ENCODE results near the gene MARK1.

Gene MARK1

DNA sequence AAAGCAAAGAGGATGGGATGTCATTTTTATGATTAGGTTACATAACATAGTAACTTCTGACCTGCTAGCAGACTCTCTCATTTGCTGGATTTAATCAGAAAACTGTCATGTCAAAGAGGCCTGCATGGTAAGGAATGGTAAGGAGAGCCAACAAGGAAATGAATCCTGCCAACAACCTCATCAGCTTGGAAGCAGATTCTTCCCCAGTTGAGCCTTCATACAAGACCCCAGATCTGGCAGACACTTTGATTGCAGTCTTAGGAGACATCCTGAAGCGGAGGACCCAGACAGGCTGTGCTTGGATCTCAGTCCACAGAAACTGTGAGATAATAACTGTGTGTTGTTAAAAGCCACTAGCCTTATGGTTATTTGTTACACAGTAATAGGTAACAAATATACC is 27.6 kb upstream of the MARK1 start:
- no peak for TF ChIP-seq ZNF169 (tag by site-specific recombination; IDR thresholded peaks at IDR 0.05)
- no peak for TF ChIP-seq PRDM10 (tag by site-specific recombination; IDR thresholded peaks at IDR 0.05)
- TF ChIP-seq ZNF18 (tag by site-specific recombination; IDR thresholded peaks at IDR 0.05) = no peak
- TF ChIP-seq GLI2 (tag by site-specific recombination; IDR thresholded peaks at IDR 0.05; ENCODE audit: borderline replicate concordance, low read depth) = no peak
- no peak for TF ChIP-seq ZNF626 (tag by site-specific recombination; IDR thresholded peaks at IDR 0.05)
- ChIA-PET POLR2A (no interaction called here), CTCF (no interaction called here)
- Histone ChIP-seq H3K4me3 (ENCODE audit: low read depth, low read length) (no peak overlapping the region), H3K27ac (ENCODE audit: extremely low read depth, low read depth, low read length) (no peak overlapping the region), H3K4me1 (ENCODE audit: control insufficient read depth, insufficient read depth, low read length) (no peaks in the 10 kb centered on the region), H3K9me3 (ENCODE audit: control insufficient read depth, insufficient read depth, low read depth, low read length) (no peaks in the 10 kb centered on the region), H3K36me3 (ENCODE audit: control insufficient read depth in 2 of 2, insufficient read depth in 1 of 2, low read length in 2 of 2) (no peaks in the 10 kb centered on the region)

DNA sequence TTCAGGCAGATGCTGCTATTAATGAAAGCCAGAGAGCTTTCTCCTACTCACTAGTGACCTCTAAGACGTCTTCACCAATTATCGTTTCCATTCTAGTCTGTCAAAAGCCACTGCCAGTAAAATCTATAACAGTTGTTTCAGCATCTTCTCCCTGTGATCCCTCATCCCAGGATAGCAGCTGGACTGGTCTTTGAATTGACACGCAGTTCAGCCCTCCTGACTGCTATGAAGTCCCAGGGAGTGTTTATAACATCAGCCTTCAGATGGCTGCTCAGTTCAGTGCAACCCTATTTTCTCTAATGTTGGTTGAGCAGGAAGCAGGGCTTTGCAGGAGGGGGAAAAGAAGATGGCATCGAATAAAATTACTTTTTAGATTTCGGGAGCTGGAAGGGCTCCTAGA is 23.6 kb upstream of the MARK1 start:
- POLR2A ChIA-PET = no interaction called here
- CTCF ChIA-PET = interaction anchor here (0.7 kb wide), 1 partner anchor 21 kb away, joined by 4 read pairs; no protein-coding TSS in a partner anchor

DNA sequence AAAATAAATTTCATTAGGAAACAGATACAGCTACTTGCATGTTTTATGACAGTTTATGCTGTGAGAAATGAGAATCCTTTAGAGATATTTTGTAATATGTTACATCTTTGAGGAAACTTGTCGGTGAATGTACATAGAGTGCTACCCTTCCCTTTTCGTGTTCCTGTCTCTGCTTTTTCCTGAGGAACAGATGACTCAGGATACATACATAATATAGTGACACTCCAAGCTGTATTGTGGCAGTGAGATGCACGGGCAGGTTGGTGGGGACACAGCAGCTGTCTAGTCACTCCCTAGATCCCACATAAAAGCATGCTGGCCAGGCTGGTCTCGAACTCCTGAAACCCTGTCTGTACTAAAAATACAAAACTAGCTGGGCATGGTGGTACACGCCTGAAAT is 20.9 kb upstream of the MARK1 start:
- Histone ChIP-seq H3K9me3 (ENCODE audit: control insufficient read depth, insufficient read depth, low read depth, low read length) (no peaks in the 10 kb centered on the region), H3K27ac (ENCODE audit: extremely low read depth, low read depth, low read length) (no peak overlapping the region), H3K36me3 (ENCODE audit: control insufficient read depth in 2 of 2, insufficient read depth in 1 of 2, low read length in 2 of 2) (no peaks in the 10 kb centered on the region), H3K4me3 (ENCODE audit: low read depth, low read length) (no peak overlapping the region), H3K4me1 (ENCODE audit: control insufficient read depth, insufficient read depth, low read length) (no peaks in the 10 kb centered on the region)
- TF ChIP-seq ZNF184 (tag by site-specific recombination; IDR thresholded peaks at IDR 0.05) (no peak), ZNF404 (tag by site-specific recombination; IDR thresholded peaks at IDR 0.05) (no peak), GLIS2 (tag by site-specific recombination; IDR thresholded peaks at IDR 0.05) (no peak), ZIC2 (tag by site-specific recombination; IDR thresholded peaks at IDR 0.05) (no peak)
- TF ChIP-seq, protein P1, sequence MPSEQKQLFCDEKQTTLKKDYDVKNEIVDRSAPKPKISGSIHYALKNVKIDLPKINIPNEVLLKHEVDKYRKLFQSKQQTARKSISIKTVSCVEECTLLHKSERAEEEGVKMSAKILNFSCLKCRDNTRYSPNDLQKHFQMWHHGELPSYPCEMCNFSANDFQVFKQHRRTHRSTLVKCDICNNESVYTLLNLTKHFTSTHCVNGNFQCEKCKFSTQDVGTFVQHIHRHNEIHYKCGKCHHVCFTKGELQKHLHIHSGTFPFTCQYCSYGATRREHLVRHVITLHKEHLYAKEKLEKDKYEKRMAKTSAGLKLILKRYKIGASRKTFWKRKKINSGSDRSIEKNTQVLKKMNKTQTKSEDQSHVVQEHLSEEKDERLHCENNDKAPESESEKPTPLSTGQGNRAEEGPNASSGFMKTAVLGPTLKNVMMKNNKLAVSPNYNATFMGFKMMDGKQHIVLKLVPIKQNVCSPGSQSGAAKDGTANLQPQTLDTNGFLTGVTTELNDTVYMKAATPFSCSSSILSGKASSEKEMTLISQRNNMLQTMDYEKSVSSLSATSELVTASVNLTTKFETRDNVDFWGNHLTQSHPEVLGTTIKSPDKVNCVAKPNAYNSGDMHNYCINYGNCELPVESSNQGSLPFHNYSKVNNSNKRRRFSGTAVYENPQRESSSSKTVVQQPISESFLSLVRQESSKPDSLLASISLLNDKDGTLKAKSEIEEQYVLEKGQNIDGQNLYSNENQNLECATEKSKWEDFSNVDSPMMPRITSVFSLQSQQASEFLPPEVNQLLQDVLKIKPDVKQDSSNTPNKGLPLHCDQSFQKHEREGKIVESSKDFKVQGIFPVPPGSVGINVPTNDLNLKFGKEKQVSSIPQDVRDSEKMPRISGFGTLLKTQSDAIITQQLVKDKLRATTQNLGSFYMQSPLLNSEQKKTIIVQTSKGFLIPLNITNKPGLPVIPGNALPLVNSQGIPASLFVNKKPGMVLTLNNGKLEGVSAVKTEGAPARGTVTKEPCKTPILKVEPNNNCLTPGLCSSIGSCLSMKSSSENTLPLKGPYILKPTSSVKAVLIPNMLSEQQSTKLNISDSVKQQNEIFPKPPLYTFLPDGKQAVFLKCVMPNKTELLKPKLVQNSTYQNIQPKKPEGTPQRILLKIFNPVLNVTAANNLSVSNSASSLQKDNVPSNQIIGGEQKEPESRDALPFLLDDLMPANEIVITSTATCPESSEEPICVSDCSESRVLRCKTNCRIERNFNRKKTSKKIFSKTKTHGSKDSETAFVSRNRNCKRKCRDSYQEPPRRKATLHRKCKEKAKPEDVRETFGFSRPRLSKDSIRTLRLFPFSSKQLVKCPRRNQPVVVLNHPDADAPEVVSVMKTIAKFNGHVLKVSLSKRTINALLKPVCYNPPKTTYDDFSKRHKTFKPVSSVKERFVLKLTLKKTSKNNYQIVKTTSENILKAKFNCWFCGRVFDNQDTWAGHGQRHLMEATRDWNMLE (tag by site-specific recombination; conservative IDR thresholded peaks at IDR 0.05; ENCODE audit: low read depth) = no peak
- TF ChIP-seq, protein P2, sequence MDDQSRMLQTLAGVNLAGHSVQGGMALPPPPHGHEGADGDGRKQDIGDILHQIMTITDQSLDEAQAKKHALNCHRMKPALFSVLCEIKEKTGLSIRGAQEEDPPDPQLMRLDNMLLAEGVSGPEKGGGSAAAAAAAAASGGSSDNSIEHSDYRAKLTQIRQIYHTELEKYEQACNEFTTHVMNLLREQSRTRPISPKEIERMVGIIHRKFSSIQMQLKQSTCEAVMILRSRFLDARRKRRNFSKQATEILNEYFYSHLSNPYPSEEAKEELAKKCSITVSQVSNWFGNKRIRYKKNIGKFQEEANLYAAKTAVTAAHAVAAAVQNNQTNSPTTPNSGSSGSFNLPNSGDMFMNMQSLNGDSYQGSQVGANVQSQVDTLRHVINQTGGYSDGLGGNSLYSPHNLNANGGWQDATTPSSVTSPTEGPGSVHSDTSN (CRISPR knock-in tag; IDR thresholded peaks at IDR 0.05) = no peak
- ChIA-PET CTCF (interaction anchor here (0.6 kb wide), 1 partner anchor 222 kb away, joined by 3 read pairs; no protein-coding TSS in a partner anchor), POLR2A (no interaction called here)

More for the DNA sequence above, 23.6 kb upstream of the MARK1 start:
- Histone ChIP-seq H3K4me3 (ENCODE audit: low read depth, low read length) (no peak overlapping the region), H3K27ac (ENCODE audit: extremely low read depth, low read depth, low read length) (no peak overlapping the region), H3K9me3 (ENCODE audit: control insufficient read depth, insufficient read depth, low read depth, low read length) (no peaks in the 10 kb centered on the region), H3K4me1 (ENCODE audit: control insufficient read depth, insufficient read depth, low read length) (no peaks in the 10 kb centered on the region), H3K36me3 (ENCODE audit: control insufficient read depth in 2 of 2, insufficient read depth in 1 of 2, low read length in 2 of 2) (no peaks in the 10 kb centered on the region)
- TF ChIP-seq ZNF426 (tag by site-specific recombination; IDR thresholded peaks at IDR 0.05) = no peak
- no peak for TF ChIP-seq ZNF843 (tag by site-specific recombination; IDR thresholded peaks at IDR 0.05)
- TF ChIP-seq MEIS1 (CRISPR knock-in tag; IDR thresholded peaks at IDR 0.05; ENCODE audit: borderline replicate concordance) = no peak

All from HEK293 (cell line).